OCI-M1 (cell line): ENCODE measurements around the gene ELL.

Experiments
- DNase-seq: peaks from one replicate; lab custom pipeline; 2025; lab: John Stamatoyannopoulos, UW

Gene ELL

DNA sequence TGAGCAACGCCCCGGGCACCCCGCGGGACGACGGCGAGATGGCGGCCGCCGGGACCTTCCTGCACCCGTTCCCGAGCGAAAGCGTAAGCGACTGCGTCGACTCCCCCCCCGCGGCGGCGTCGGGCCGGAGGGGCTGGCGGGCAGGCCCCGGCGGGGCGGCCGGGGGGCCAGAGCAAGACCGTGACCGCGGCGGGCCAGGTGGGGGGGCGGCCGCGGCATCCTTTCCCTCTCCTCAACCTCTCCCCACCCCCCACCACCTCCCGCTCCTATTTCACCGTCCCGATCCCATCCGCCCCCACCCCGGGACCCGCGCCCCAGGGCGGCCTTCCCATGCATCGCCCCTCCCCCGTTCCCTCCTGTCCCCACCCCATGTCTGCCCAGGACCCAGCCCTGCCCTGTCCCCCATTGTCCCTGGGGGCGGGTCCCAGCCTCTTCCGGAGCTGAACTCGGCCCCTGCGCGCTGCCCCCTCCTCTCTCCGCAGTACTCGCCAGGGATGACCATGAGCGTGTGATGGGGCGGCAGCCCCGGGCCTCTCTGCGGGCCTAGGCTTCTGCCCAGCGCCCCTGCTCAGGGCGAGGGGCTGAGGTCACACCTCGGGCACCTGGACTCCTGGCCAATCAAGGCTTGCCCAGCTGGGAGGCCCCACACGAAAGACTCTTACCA is 88.0 kb downstream of the ELL start:
- DNase-seq, result no peak

DNA sequence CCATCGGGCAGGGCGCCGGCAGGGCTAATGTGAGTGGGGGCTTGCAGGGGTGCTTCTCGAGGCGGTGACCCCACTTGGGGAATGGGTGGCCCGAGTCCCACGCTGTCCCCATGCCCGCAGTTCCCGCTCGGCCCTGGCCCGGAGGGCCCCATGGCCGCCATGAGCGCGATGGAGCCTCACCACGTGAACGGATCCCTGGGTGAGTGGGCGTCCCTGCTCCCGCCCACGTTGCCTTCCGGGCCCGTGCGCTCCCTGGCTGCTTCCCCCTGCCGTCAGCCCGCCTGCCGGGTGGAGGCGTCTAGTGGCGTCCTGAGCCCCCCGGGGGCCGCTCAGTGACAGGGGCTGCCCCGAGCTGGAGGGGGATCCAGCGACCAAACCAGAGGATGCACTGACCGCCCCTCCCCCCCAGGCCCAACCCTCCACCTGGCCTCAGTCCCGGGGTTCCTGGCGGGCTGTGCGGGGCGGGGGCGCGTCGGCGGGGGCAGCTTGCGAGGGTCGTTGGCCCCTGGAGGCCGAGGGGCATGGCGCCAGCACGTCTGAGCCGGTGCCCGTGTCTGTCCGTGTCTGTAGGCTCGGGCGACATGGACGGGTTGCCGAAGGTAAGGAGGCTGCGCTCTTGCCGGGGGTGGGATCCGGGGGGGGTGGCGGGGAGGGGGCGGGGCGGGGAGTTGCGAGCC is 88.7 kb downstream of the ELL start:
- DNase-seq, result no peak

DNA sequence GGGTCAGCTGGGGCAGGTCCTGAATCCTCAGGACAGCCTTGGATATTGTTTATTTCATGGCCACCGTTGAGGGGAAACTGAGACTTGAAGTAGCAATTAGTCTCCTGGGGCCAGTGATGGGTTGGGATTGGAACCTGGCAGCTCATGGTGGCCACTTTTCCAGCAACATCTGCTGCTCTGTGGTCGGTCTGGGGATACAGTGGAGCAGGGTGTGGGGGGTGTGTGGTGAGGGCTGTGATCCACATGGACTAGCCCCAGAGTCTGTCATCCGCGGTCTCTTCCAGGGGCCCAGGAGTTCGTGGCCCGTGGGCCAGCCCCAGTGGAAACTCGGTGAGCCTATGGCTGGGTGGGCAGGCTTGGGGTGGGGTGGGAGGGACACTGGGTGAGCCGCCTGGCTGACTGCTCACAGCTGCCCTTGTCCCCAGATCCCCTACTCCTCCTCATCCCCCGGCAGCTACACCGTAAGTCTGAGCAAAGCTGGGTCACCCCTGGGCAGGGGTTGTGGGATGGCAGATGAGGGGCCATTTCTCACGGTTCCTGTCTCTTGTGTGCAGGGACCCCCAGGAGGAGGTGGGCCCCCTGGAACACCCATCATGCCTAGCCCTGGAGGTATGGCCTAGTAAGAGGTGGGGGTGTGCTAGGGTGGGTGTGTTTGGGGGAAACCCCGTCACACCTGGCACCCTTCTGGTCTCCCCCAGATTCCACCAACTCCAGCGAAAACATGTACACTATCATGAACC is 89.4 kb downstream of the ELL start:
- no peak for DNase-seq

DNA sequence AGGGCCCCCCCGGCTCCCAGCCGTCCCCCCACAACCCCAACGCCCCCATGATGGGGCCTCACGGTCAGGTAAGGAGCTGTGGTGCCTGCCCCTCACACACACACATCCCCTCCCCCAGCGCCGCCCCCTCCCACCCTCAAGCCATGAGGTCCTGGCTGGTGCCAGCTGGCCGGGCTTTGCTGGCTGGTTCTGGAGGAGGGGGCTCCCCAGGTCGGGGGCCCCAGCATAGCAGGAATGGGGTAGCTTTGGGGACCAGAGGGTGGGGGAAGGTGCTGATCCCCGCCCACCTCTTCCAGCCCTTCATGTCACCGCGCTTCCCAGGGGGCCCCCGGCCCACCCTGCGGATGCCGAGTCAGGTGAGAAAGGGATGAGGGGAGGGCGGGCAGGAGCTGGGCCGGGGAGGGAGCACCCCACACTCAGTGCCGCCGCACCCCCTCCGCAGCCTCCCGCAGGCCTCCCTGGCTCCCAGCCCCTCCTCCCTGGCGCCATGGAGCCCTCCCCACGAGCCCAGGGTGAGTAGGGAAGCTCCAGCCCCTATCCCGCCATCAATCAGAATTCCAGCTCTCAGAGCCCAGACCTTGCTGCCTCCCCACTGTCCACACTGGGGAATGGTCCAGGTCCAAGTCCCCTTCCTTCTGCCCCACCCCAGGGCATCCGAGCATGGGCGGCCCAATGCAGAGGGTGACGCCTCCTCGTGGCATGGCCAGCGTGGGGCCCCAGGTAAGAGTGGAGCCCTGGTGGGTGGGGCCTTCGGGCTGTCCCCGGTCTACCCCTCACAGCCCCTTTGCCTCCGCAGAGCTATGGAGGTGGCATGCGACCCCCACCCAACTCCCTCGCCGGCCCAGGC is 90.3 kb downstream of the ELL start:
- no peak for DNase-seq

DNA sequence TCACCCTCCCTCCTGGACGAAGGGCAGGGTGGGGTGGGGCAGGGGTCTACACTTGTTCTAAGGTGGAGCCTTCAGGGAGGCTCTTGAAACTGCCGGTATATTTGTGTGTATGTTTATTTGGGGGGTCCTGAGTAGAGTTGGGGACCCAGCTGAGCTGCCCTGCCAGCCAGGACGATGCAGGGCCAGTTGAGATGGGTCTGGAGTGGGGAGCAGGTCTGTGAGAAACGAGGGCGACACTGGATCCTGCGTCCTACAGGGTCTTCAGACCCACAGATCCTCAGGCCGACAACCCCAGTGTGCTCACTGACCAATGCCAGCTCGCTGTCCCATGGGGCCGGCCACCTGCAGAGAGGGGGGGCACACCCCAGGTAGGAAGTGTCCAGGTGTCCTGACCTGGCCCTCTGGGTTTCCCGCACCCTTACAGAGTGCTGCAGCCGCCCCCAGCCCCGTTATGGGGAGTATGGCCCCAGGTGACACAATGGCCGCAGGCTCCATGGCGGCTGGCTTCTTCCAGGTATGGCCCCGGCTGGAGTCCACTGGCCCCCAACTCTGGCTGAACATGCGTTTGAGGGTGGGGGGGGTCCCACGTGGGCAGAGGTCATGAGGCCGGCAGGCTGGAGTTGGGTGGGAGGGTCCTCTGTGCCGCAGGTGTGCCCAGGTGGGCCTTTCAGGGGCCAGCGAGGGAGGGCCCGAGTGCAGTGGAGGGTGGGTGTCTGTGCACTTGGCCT is 91.3 kb downstream of the ELL start:
- no peak for DNase-seq

DNA sequence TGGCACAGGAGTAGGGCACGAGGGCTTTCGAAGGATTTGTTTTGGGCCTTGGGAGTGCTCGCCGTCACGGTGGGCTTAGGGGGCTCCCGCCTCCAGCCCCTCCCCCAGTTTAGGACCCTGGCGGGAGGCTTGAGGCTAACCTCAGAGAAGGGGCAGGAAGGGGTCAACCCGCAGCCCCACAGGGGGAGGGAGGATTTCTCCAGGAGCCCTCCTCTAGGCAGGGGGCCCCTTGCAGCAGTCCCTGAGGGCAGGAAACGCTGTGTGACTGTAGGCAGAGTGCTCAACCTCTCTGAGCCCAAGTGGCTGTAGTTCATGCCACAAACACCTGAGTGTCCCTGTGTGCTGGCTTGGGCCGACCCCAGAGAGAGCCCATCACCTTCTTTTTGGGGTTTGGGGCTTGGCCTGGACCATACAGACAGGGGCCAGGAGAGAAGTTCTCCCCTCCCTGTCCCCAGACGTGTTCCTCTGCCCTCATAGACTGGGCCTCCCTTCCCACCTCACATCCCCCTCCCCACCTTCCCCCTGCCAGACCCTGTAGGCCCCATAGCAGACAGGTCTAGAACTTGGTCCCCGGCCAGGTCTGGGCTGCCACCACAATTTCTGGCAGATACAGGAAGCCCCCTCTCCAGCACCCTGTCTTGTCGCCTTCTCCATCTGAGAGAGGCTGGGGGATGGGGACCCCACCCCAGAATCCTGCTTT is 92.0 kb downstream of the ELL start:
- no peak for DNase-seq

DNA sequence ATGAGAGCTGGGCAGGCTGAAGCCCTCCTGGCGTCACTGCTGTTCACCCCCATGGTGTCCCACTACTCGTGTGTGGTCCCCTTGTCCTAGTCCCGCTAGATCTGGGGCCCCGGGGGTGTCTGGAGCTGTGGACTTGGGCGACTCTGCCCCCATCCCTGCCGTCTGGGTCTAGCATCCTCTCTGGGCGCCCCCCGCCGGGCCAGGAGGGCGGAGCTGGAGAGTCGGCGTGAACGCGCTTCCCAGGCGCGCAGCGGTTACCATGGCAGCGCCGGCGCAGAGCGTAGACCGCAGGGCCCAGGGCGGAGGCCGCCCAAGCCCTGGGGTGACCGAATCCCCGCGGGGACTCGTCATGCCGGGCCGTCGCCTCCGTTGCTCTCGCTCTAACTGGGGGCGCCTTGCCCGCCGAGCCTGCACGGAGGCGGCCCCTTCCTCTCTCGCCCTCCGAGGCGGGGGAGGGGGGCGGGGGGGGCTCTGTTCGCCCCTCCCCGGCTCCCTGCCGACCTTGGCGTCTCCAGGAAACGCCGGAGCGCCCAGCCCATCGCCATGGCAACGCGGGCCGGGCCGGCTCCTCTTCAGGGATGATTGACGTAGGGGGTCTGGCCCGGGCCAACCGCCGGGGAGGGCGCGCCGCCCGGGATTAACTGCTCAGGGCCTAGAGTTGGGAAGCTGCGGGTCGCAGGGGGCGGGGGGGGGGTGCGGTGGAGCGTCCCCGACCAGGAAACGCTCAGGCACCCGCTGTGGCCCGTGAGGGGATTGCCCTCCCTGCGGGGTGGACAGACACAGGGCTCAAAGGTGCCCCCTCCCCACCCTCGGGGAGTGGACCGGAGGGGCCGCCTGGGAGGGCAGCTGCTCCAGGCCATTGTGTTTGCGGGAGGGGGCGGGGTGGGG is 92.8 kb downstream of the ELL start:
- DNase-seq, result peak; percentile 81

DNA sequence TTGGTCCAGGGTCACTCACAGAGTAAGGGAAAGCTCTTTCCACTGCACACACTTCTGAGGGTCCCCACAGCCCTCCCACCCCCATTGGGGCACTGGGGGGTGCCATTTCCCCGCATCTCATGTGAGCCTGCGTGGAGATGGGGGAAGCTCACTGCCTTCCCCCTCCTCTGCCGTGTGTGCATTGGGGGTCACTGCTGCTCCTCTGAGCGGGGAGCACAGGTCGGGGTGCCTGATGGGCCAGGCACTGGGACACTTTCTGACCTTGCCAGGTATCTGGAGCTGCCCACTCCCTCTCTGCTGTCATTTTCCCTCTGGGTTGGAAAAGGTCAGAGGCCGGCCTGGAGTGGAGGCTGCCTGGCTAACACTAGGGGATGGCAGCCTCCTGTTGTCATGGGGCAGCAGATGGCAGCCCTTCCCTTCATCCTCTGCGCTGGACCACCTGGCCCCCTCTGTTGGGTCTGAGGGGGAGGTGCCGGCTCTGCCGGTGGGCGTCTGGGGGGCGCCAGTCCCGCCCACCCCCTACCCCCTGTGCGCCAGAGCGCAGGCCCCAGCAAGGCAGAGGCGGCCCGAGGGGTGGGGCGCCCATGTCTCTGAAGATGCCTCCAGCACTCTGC is 93.6 kb downstream of the ELL start:
- DNase-seq, result no peak

DNA sequence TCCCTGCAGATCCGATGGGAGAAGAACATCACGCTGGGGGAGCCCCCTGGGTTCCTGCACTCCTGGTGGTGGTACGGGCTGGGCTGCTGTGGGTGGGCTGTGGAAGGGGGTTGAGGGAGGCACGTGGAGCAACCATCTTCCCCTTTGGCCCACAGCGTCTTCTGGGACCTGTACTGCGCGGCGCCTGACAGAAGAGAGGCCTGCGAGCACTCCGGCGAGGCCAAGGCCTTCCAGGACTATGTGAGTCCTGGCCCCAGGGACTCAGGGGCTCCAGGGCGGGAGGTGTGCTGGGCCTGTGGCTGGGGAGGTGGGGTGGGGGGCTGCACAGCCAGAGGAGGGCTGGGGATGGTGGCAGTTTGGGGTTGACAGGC is 94.1 kb downstream of the ELL start:
- no peak for DNase-seq

DNA sequence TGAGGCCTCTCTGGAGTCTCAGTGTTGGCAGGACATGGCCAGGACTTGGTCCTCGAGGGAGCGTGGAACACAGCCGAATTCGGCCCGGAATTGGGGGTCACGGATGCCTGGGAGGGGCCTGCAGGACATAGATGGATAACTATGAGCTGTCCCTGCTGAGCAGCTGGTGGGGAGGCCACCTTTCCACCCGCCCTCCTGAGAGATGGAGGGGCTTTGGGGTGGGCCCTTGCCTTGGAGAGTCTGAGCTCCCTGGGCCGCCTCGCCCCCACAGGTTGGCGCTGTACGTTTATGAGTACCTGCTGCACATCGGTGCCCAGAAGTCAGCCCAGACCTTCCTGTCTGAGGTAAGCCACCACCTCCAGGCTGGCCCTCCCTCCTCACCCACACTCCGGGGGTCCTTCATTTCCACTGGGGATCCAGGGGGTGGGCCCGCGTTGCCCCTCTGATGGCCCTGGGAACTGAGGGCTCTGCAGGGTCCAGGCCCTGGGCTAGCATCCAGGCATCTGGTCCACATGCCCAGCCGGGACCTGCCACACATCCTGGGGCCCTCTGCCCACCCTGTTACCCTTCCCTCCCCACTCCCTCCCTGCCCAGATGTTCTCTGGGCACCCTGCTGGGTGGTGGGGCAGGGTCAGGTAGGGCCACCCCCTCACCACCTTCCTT is 94.7 kb downstream of the ELL start:
- DNase-seq, result no peak

DNA sequence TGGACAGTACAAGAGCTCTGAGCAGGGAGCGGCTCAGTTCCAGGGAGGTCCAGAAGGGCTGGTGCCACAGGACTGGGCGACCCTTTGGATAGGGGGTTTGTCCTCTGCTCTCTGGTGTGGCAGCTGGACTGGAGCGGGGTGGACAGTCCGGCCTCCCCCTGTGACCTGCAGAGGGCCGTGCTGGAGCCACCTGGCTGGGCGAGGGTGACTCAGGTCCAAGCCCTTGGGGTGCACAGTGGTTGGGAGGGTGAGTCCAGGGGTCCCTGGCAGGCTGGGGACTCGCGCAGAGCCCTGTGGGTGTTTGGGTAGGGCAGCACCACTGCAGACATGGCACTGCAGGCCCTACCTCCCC is 95.5 kb downstream of the ELL start:
- no peak for DNase-seq

DNA sequence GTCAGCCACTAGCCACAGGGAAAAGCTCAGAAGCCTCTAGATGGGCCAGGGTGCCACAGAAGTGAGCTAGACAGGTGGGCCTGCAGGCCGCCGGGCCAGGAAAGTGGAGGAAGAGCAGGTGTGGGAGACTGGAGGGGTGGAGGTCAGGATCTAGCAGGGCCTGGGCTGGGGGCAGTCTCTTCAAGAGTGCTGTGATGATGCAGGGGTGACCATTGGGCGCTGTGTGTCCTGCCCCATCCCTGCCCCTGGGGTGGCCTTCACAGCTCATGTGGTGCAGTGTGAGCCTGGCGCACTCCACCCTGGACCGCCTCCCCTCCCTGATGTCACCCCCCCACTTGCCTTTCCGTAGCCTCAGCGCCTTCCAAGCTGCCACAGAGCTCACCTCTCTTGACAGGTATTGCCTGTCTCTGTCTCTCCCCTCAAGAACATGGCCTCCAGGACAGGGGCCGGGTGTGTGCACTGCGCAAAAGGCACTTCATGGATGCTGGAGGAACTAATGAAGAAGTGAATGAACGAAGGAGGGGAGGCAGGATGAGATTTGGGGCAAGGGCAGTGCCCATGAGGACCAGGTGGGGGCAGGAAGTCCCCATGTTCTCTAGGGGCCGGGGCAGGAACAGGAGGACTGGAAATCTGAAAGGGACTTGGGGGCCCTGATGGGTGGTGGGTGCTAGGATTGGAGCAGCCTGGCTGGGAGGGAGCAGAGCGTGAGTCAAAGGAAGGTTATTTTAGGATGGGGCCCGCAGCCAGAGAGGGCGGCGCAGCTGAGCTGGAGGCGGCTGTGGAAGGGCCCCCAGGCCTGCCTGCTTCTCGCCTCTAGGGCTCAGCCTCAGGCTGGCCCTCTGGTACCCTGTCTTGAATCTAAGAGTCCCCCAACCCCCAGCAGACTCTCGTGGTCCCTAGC is 96.1 kb downstream of the ELL start:
- no peak for DNase-seq

DNA sequence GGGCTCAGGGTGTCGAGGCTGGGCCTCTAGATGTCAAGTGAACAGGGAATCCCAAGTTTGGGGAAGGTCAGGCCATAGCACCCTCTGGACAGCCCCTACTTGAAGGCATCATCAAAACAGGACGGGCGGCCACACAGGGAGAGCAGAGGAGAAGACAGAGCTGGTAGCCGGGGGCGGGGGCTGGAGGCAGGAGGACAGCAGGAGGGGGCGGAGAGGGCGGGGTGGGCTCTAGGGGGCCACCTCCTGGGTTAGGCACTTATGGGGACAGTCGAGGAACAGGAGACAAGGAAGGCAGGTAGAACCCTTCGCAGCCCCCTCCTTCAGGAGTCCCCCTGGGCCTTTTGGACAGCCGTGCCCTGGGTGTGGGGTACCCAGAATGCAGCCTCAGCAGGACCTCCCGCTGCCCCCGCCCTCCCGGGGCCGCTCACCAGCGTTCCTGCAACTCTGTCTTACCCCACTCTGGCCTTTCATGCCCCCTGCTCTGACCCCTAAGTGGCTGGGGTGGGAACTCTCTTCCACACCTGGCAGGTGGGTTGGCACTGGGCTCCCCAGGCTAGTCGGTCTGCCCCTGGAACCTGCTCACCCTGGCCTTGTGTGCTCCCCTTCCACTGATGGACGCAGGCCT is 96.9 kb downstream of the ELL start:
- DNase-seq, result no peak

DNA sequence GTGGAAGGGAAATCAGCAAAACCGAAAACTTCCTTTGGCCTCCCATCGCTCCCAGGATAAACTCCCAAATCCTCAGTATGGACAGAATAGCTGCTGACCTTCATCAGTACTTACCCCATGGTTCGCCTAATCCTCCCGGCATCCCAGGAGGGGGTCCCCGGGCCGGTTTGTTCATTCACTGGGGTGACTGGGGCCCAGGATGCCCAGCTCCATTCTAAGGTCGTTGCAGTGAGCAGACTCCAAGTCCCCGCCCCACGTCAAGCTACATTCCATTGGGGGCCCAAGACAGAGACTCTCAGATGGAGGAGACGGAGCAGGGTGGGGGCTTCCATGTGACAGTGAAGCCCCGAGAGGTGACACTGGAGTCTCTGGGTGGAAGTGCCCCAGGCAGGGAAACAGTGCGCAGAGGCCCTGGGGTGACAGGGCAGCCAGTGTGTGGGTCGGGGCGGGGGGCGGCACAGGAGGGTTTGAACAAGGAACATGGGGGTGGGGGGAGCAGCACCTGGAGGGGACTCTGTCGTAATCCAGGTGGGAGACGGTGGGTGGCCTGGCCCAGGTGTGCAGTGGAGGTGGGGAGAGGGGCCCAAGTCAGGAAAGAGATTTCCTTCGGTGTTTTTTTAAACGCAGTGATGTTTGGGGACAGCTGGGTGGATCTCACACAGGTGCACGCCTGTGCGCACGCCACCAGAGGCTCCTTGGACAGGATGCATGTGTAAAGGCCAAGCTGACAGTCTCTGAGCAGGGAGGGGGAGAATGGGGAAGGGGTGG is 97.6 kb downstream of the ELL start:
- DNase-seq, result no peak

DNA sequence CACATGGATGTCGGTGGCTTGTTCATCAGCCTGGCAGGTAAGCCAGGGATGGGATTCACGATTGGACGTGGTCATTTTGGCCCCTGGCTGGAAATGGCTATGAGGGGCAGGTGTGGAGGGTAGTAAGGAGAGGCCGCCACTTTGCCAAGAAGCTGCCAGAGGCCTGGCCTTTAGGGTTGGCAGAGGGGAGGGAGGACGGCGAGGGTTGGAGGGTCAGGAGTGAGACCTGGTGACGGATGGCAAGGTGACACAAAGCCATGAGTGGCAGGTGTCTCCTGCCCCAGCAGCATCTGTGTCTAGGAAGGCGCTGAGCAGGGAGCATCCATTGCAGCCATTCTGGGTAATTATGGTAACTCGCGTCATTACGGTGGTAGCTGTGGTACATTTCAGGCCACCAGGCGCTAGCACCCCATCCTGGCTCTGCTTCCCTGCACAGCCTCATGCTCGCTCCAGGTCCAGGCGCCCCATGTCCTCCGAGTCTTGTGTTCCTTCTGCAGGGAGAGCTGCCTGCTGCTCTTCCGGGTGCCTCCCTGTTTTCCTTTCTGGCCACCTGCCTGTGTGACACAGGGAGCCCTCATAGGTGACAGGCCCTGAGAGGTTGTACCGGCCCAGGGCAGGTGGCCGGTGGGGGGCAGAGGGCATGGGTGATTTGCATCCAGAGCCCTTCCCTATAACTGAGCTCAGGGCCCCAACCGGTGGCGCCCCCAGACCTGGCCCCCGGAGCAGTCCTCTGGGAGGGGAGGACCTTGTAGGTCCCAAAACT is 98.4 kb downstream of the ELL start:
- DNase-seq, result no peak

DNA sequence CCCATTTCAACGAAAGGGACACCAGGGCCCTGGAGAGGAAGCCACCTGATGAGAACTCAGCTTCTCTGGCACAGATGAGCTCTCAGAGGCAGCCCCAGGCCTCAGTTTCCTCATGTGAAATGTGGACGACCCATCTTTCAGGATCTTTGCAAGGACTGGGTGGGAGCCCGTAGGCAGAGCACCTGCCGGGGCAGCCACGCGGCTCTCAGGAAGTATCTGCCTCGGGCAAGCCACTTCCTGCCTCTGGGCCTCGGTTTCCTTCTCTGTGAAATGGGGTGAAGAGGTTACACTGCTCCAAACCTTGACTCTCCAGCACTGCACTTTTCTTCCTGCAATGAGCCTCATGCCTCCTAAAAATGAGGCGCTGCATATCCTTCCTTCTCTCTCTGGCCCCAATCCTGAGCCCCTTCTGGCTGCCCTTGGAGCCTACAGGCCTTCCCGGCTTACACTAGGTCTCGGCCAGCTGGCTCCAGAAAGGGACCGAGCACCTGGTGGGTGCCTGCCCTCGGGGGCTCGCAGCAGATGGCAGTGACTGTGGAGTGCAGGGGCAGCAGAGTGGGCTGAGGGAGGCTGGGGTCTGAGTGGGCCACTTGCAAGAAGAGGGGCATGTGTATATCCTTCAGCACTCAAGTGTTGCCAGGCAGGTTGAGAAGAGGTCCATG is 99.2 kb downstream of the ELL start:
- DNase-seq, result no peak
